HG03521 (cell line): ENCODE results near the gene FAM118B.
A peak's percentile ranks its signal among the peaks of the same experiment; 100 is the strongest.

ENCODE experiments used
- ATAC-seq: cut with Tn5 transposase; IDR thresholded peaks from one replicate; pipeline ENCODE4 v1.9.1; 2021; ENCODE audit warnings: mild to moderate bottlenecking, moderate library complexity; ENCODE audit not compliant: unreplicated experiment

Gene FAM118B

GRCh38 chr11:126267650-126268049 lies 56.1 kb downstream of the FAM118B start:
- ATAC-seq: no peak

- no peak for ATAC-seq
These were observed 56.8 kb downstream of the FAM118B start for GRCh38 chr11:126268361-126268707.

- ATAC-seq: peak; percentile 99
These were observed 57.4 kb downstream of the FAM118B start, which contains the start of the genes FOXRED1 and SRPRA for GRCh38 chr11:126268708-126269579. Gene FOXRED1 (plus strand): TSS chr11:126269154. CDS start chr11:126269207, 53 bp downstream. Gene SRPRA (minus strand): TSS chr11:126268895. CDS start chr11:126268804, 91 bp downstream.

GRCh38 chr11:126277322-126277721 lies 65.7 kb downstream of the FAM118B start:
- no peak for ATAC-seq

- ATAC-seq: no peak
These were observed 66.2 kb downstream of the FAM118B start for GRCh38 chr11:126277780-126278179.

- no peak for ATAC-seq
These were observed 67.6 kb downstream of the FAM118B start for GRCh38 chr11:126279191-126279590.

GRCh38 chr11:126280595-126280994 lies 69.0 kb downstream of the FAM118B start:
- ATAC-seq: no peak

GRCh38 chr11:126281245-126281644 lies 69.7 kb downstream of the FAM118B start:
- ATAC-seq: no peak

- ATAC-seq: no peak
These were observed 70.1 kb downstream of the FAM118B start for GRCh38 chr11:126281666-126282175.

- ATAC-seq: no peak
These were observed 70.8 kb downstream of the FAM118B start for GRCh38 chr11:126282361-126282735.

- peak; percentile 57 for ATAC-seq
These were observed 71.4 kb downstream of the FAM118B start, which contains the start of gene TIRAP for GRCh38 chr11:126282736-126283591. Gene TIRAP (plus strand): TSS chr11:126283093. CDS start chr11:126290895, 7,802 bp downstream.

- ATAC-seq: peak; percentile 36
These were observed 73.2 kb downstream of the FAM118B start for GRCh38 chr11:126284829-126285228.

GRCh38 chr11:126288237-126288636 lies 76.7 kb downstream of the FAM118B start:
- no peak for ATAC-seq

GRCh38 chr11:126290887-126291286 lies 79.3 kb downstream of the FAM118B start:
- no peak for ATAC-seq

- no peak for ATAC-seq
These were observed 82.1 kb downstream of the FAM118B start for GRCh38 chr11:126293726-126294125.

GRCh38 chr11:126297004-126297403 lies 85.4 kb downstream of the FAM118B start:
- ATAC-seq: no peak

- ATAC-seq: peak; percentile 86
These were observed 92.3 kb downstream of the FAM118B start, which contains the start of gene DCPS for GRCh38 chr11:126303623-126304456. Gene DCPS (plus strand): TSS chr11:126304060. CDS start chr11:126304081, 21 bp downstream.

GRCh38 chr11:126304457-126305075 lies 93.0 kb downstream of the FAM118B start:
- ATAC-seq: no peak

GRCh38 chr11:126305699-126306098 lies 94.1 kb downstream of the FAM118B start:
- peak; percentile 56 for ATAC-seq

GRCh38 chr11:126307706-126308105 lies 96.1 kb downstream of the FAM118B start:
- ATAC-seq: no peak
